Ovary (tissue), 9 donors: ENCODE data around the gene IWS1. TPM values are rescaled to one million over a fixed set of nuclear protein-coding genes. Genes with fewer than 3 reads are reported as not detected.

ENCODE experiments used
- DNase-seq, 5 donors: peaks; one replicate each; pipeline ENCODE4 v3.0.0-alpha.2; 2019 to 2020
- H3K27ac ChIP-seq, 2 donors: fragments of 200-600 bp; one replicate each; pipeline versions ENCODE4 v1.5.1 to v1.8.0; 2019 to 2022
- H3K27me3 ChIP-seq: fragments of 200-600 bp; one replicate; pipeline ENCODE4 v1.8.0; 2022
- H3K36me3 ChIP-seq: fragments of 200-600 bp; sonication (generic); one replicate; pipeline ENCODE4 v1.5.1; 2019
- H3K4me1 ChIP-seq: one replicate; pipeline ENCODE4 v1.8.1; 2013; ENCODE audit warnings: mild to moderate bottlenecking, moderate library complexity; ENCODE audit not compliant: insufficient read depth
- H3K4me3 ChIP-seq: fragments of 200-600 bp; sonication (generic); one replicate; pipeline ENCODE4 v1.5.1; 2017
- H3K9me3 ChIP-seq, 2 donors: fragments of 200-600 bp in 1 of 2; sonication (generic) in 1 of 2; one replicate each; pipeline versions ENCODE4 v1.5.1 to v1.8.1; 2013 to 2019; ENCODE audit warnings: mild to moderate bottlenecking in 1 of 2, moderate library complexity in 1 of 2
- EP300 ChIP-seq: sonication (generic); formaldehyde crosslinking; IDR thresholded peaks from one replicate; pipeline ENCODE4 v1.6.1; 2017; ENCODE audit warnings: antibody characterized with exemption
- POLR2A ChIP-seq: fragments of 450-650 bp; IDR thresholded peaks from one replicate; pipeline ENCODE4 v1.6.1; 2017; ENCODE audit warnings: antibody characterized with exemption, mild to moderate bottlenecking, moderate library complexity
- WGBS, 3 donors: extraction: QIAGEN DNeasy Blood & Tissue Kit in 1 of 3; methylation state at CpG; one replicate each; pipeline versions ENCODE4 v1.1.5 to v1.1.7; 2013 to 2017; 5-methylcytosine and 5-hydroxymethylcytosine counted together
- intact Hi-C, 4 donors: fragments of 100-400 bp; cut with DNase I; formaldehyde crosslinking; loops; one replicate each; pipeline versions ENCODE4 v1.11.0 to v1.15.1; 2022 to 2023
- polyA plus RNA-seq, 2 donors: library from polyadenylated mRNA; stranded (reverse); fragments of 200-250 nt in 1 of 2; fragments of 350-450 nt in 1 of 2; fragmentation: Illumina TruSeq in 1 of 2; extraction: RNeasy Lipid Tissue Mini Kit (QIAGEN cat#74804) in 1 of 2; gene quantifications; one replicate each; pipeline ENCODE4 v1.2.3, GENCODE V29; 2013 to 2014
- total RNA-seq, 7 donors: library from RNA; depleted of rRNA in 2 of 7; stranded (reverse); fragments of >200 nt in 2 of 7; fragmentation: NEBNext Ultra II Directional in 3 of 7; extraction: Animal tissue kit (Norgen Biotek cat#: 25700) in 3 of 7; gene quantifications; one replicate each; pipeline versions ENCODE4 v1.1.0 to v1.2.4, GENCODE V29; 2016 to 2023
- TF ChIP-seq, protein P1 (sequence below), 3 donors: fragments of 450-650 bp in 2 of 3; fragments of 200-600 bp in 1 of 3; IDR thresholded peaks; one replicate each; pipeline versions ENCODE4 v1.5.1 to v1.8.0; 2016 to 2022; ENCODE audit warnings: antibody characterized with exemption in 3 of 3, mild to moderate bottlenecking in 1 of 3
- donor health status: DM: no; HTN: no; CAD: no; lungs with moderate emphysema.
- donor health status: DM: no; HTN: no; CAD: no.
- donor health status: Bipolar disorder and iron deficiency.
- donor health status: DM: yes; HTN: yes; CAD: no.
- donor health status: DM: no; HTN: no; CAD: no.
- donor health status: DM: yes; HTN: yes; CAD: no.

IWS1 gene
- total and polyA plus RNA-seq, 9 donors, result 13.9 to 29.0 (median 25.8) TPM

DNA sequence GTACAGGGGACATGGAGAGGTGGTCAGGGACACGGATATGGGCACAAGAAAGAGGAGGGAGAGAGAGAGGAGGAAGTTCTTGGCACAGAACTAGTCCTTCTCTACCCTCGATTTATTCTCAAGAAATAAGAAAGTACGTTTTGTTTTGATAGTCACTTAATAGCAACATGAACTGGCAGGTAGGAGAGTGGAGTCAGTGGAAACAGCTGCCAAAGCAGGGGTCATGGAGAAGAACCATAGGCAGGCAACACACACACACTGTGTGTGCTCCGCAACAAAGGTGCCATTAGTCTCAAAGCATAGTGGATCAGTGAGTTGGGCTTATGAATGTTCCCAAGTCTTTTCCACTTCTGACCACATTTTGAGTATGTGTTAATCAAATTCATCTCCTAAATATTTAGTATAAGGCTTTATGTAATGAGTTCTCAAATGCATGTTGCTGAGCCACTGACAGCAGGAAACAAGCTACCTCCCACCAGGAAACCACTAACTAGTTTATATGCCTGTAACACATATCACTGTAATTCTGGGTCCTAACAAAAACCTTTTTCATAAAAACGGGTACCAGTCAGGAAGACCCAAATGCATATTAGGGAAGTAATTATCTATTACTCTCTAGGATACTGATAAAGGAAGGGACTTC, 41.1 kb downstream of the IWS1 start:
- no peaks in the 10 kb centered on the region for H3K9me3 ChIP-seq
- intact Hi-C loops, result loop anchor here in 2 of 4 donors (10.0 kb wide), 1 partner anchor 160 kb away; no protein-coding TSS in a partner anchor
- no peak overlapping the region for H3K27ac ChIP-seq
- H3K27me3 ChIP-seq, result no peaks in the 10 kb centered on the region
- TF ChIP-seq POLR2A (no peak), EP300 (no peak)
- TF ChIP-seq, protein P1, sequence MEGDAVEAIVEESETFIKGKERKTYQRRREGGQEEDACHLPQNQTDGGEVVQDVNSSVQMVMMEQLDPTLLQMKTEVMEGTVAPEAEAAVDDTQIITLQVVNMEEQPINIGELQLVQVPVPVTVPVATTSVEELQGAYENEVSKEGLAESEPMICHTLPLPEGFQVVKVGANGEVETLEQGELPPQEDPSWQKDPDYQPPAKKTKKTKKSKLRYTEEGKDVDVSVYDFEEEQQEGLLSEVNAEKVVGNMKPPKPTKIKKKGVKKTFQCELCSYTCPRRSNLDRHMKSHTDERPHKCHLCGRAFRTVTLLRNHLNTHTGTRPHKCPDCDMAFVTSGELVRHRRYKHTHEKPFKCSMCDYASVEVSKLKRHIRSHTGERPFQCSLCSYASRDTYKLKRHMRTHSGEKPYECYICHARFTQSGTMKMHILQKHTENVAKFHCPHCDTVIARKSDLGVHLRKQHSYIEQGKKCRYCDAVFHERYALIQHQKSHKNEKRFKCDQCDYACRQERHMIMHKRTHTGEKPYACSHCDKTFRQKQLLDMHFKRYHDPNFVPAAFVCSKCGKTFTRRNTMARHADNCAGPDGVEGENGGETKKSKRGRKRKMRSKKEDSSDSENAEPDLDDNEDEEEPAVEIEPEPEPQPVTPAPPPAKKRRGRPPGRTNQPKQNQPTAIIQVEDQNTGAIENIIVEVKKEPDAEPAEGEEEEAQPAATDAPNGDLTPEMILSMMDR (IDR thresholded peaks at IDR 0.05), result no peak
- H3K4me3 ChIP-seq, result no peak overlapping the region
- no peaks in the 10 kb centered on the region for H3K4me1 ChIP-seq
- no peaks in the 10 kb centered on the region for H3K36me3 ChIP-seq
- WGBS, 3 donors, result 65 to 71% (median 66%) methylated on average over 5 of the region's 5 CpGs
- DNase-seq, result no peak

DNA sequence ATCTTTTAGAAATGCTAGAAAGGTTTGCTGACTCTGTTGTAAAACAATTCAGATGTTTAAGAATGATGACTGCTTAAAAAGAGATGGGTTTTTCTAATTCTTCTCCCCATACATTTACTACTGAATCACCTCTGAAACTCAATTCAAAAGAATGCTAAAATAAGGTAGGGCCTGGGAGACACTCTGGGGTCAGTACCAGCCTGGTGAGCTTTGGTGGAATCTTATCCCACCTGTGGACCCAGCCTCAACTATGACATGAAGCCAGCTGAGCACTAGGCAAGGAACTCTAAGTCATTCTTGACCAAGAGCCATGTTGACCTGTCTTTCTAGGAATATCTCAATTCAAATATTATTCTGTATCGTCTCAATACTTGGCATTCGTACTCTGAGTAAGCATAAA, 44.3 kb downstream of the IWS1 start:
- WGBS, 3 donors, result 45 to 63% (median 59%) methylated on average over 2 of the region's 2 CpGs
- intact Hi-C loops, result loop anchor here in 3 of 4 donors (5.0 to 10.0 kb wide), 2 partner anchors 155 to 157 kb away; no protein-coding TSS in a partner anchor
- Histone ChIP-seq H3K4me1 (no peaks in the 10 kb centered on the region), H3K27me3 (no peaks in the 10 kb centered on the region), H3K4me3 (no peak overlapping the region), H3K36me3 (no peaks in the 10 kb centered on the region), H3K9me3 (no peaks in the 10 kb centered on the region), H3K27ac (no peak overlapping the region)
- DNase-seq, result no peak
- TF ChIP-seq POLR2A (no peak), EP300 (no peak)
- TF ChIP-seq, protein P1 (IDR thresholded peaks at IDR 0.05), result no peak

DNA sequence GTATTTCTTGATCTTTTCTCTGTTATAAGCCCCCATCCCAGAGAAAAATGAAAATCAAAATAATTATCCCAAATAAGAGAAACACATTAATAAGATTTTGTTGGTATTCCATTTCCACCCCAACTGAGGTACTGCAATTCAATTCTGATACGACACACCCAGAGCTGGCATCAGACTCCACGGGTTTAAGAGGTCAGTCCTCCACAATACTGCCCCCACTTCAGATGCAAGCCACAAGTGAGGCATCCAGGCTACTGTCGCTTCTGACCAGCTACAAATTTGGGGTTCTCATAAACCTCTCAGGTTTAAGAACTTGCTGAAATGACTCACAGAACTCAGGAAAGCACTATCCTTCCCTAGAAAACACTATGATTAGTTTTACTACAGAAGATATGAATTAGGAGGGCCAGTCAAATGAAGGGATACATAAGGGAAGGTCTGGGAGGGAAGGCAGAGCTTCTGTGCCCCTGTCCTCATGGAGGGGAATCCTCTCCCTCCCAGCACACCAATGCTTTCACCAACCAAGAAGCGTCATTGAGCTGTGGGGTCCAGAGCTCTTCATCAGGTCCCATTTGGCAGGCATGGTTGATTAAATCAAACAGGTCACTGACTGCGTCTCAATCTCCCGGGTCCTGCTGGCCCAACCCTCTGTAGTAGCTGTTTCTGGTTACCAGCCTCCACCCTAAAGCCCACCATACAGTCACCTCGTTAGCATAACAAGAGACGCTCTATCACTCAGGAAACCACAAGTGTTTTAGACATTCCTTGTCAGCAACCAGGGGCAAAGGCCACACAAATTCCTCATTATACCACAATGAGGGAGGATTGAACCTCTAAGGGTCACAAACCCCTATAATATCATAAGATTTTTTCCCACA, 46.2 kb downstream of the IWS1 start:
- TF ChIP-seq EP300 (no peak), POLR2A (no peak)
- TF ChIP-seq, protein P1 (IDR thresholded peaks at IDR 0.05), result no peak
- no peaks in the 10 kb centered on the region for H3K27me3 ChIP-seq
- 57 to 62% (median 59%) methylated on average over 8 of the region's 8 CpGs for WGBS, 3 donors
- H3K9me3 ChIP-seq, result no peaks in the 10 kb centered on the region
- intact Hi-C loops, result loop anchor here (5.0 to 10.0 kb wide), 4 partner anchors 148 to 413 kb away; no protein-coding TSS in a partner anchor
- no peak for DNase-seq
- no peak overlapping the region for H3K27ac ChIP-seq
- no peaks in the 10 kb centered on the region for H3K4me1 ChIP-seq
- no peaks in the 10 kb centered on the region for H3K36me3 ChIP-seq
- no peak overlapping the region for H3K4me3 ChIP-seq

DNA sequence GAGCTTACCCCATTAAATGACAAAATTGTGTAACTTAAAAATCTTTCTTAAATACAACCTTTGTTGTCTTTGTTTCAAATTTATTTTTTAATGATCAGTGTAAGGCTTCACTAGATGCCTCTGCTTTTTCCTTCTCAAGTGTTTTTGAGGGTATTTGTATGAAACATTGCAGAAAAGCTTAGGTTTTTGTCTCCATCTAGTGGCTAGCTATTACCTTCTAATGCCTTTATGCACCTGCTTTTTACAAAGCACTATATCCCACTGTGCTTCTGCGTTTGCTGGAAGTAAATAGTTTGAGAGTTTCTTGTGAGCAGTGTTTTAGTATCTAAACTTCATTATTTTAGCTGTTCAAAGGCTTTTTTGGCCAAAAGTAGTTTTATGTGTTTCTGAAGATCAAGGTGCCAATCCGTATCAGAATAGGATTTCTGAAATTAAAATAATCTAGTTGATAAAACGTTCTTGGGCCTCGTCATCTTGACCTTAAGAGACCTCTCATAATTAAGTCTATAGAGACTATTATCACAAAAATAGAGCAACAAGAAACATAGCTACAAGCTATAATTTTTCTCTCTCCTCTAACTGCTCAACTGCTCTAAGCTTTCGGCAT, 47.0 kb downstream of the IWS1 start:
- Histone ChIP-seq H3K27ac (no peak overlapping the region), H3K27me3 (no peaks in the 10 kb centered on the region), H3K36me3 (no peaks in the 10 kb centered on the region), H3K4me1 (no peaks in the 10 kb centered on the region), H3K9me3 (no peaks in the 10 kb centered on the region), H3K4me3 (no peak overlapping the region)
- no peak for DNase-seq
- intact Hi-C loops, result loop anchor here in 2 of 4 donors (5.0 kb wide), 2 partner anchors 147 to 412 kb away; no protein-coding TSS in a partner anchor
- WGBS, 3 donors, result 52 to 56% (median 54%) methylated on average over 5 of the region's 5 CpGs
- TF ChIP-seq, protein P1 (IDR thresholded peaks at IDR 0.05), result peak in 2 of 3 donors; percentile 54 to 67
- TF ChIP-seq POLR2A (no peak), EP300 (no peak)
